ENCODE results near the gene FAM167B. TPM values are rescaled to one million over a fixed set of nuclear protein-coding genes. Genes with fewer than 3 reads are reported as not detected.
A peak's percentile ranks its signal among the peaks of the same experiment; 100 is the strongest.

Gene FAM167B
- total and polyA plus RNA-seq, 9 donors: 1.5 to 7.8 (median 3.2) TPM; not detected in 1

GRCh38 chr1:32221980-32222755, 24.9 kb upstream of the FAM167B start, which contains the start of the genes EIF3I and TMEM234:
Gene EIF3I (plus strand): TSS chr1:32222407. CDS start chr1:32222442, 35 bp downstream.
Gene TMEM234 (minus strand): TSS chr1:32222353. CDS start chr1:32222322, 31 bp downstream.
- DNase-seq: peak; percentile 90 to 95 (median 91)
- Histone ChIP-seq H3K27ac (peak within 1 kb of the TSS; percentile 42 to 67), H3K36me3 (no peaks in the 10 kb centered on the region), H3K4me1 (ENCODE audit: insufficient read depth) (peaks cover 9% of the 10 kb centered on the region), H3K4me3 (peak within 1 kb of the TSS; percentile 95), H3K9me3 (no peaks in the 10 kb centered on the region), H3K27me3 (no peaks in the 10 kb centered on the region)
- peak; percentile 97 for TF ChIP-seq POLR2A (IDR thresholded peaks at IDR 0.05)
- peak; percentile 91 for TF ChIP-seq EP300 (IDR thresholded peaks at IDR 0.05)
- TF ChIP-seq CTCF (IDR thresholded peaks at IDR 0.05): no peak
- WGBS, 3 donors: 0% methylated on average over 46 of the region's 46 CpGs
- intact Hi-C loops (cut with DNase I): no loop called here

DNA sequence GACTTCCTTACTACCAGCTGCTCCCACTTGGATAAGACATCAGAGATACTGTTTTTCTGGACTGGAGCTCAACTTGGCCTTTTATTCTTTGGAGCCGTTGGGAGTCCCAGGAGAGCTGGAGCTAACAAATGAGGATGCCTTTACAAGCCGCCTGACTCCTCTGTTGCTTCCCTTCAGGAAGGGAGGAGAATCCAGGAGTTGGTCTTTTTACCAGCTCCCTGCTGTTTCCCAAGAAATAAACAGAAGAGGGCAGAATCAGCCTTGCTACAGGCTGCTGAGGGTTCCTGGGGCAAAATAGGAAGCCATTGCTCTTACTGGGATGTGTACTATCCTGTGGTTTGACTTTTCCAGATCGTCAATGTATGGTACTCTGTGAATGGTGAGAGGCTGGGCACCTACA, 23.3 kb upstream of the FAM167B start:
- no peak overlapping the region for H3K4me3 ChIP-seq

DNA sequence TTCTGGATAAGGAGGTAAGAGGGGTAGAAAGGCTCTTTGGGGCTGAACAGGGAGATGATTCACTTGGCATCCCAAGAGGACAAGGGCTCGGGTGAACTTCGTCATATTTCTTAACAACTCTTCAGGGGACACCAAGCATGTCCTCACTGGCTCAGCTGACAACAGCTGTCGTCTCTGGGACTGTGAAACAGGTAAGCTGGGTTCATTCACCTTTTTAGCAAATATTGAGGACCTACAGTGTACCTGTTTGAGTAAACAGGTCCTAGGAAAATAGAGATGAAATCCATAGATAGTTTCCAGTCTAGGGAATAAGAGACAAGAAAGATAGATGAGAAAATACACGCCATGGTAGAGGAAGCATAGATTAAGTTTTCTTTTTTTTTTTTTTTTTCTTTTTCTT, 22.7 kb upstream of the FAM167B start:
- Histone ChIP-seq H3K27me3 (no peaks in the 10 kb centered on the region), H3K4me1 (ENCODE audit: insufficient read depth) (peaks cover 9% of the 10 kb centered on the region), H3K9me3 (no peaks in the 10 kb centered on the region), H3K4me3 (no peak overlapping the region), H3K27ac (no peak overlapping the region), H3K36me3 (no peaks in the 10 kb centered on the region)
- no peak for DNase-seq
- TF ChIP-seq EP300 (IDR thresholded peaks at IDR 0.05) (no peak), CTCF (IDR thresholded peaks at IDR 0.05) (no peak), POLR2A (IDR thresholded peaks at IDR 0.05) (no peak)
- intact Hi-C loops (cut with DNase I): no loop called here
- WGBS, 3 donors: 86 to 91% (median 87%) methylated on average over 4 of the region's 4 CpGs

More for the DNA sequence above, 23.3 kb upstream of the FAM167B start:
- Histone ChIP-seq H3K36me3 (no peaks in the 10 kb centered on the region), H3K4me1 (ENCODE audit: insufficient read depth) (peaks cover 9% of the 10 kb centered on the region), H3K27ac (peak overlapping the region in 1 of 2 donors; percentile 67), H3K9me3 (no peaks in the 10 kb centered on the region), H3K27me3 (no peaks in the 10 kb centered on the region)
- DNase-seq: no peak
- intact Hi-C loops (cut with DNase I): no loop called here
- WGBS, 3 donors: 46 to 69% (median 65%) methylated on average over 3 of the region's 3 CpGs
- no peak for TF ChIP-seq CTCF (IDR thresholded peaks at IDR 0.05)
- no peak for TF ChIP-seq EP300 (IDR thresholded peaks at IDR 0.05)
- TF ChIP-seq POLR2A (IDR thresholded peaks at IDR 0.05): no peak

GRCh38 chr1:32228771-32229170, 18.3 kb upstream of the FAM167B start:
- 68 to 72% (median 71%) methylated on average over 3 of the region's 3 CpGs for WGBS, 3 donors
- no peak for TF ChIP-seq CTCF (IDR thresholded peaks at IDR 0.05)
- TF ChIP-seq POLR2A (IDR thresholded peaks at IDR 0.05): no peak
- no peak for TF ChIP-seq EP300 (IDR thresholded peaks at IDR 0.05)
- H3K27me3 ChIP-seq: no peaks in the 10 kb centered on the region
- no peaks in the 10 kb centered on the region for H3K9me3 ChIP-seq
- H3K36me3 ChIP-seq: no peaks in the 10 kb centered on the region
- no peak for DNase-seq
- no peak overlapping the region for H3K4me3 ChIP-seq
- no peak overlapping the region for H3K27ac ChIP-seq
- H3K4me1 ChIP-seq (ENCODE audit: insufficient read depth): no peaks in the 10 kb centered on the region
- intact Hi-C loops (cut with DNase I): no loop called here

Measured in ovary (tissue), 9 donors.